ENCODE results near the gene CIT.
"Not testable (repeated sequence)": the region's sequence is repeated elsewhere in the genome, so short reads cannot be mapped to it uniquely, and the experiment has no call there.

Gene CIT

GRCh38 chr12:119744900-119745606 is 132.1 kb downstream of the CIT start:
- no peak for DNase-seq (ENCODE audit: low read depth in 2 of 2)

- no peak for DNase-seq (ENCODE audit: low read depth in 2 of 2)
These were observed 134.4 kb downstream of the CIT start for GRCh38 chr12:119742700-119743099.

- DNase-seq (ENCODE audit: low read depth in 2 of 2): no peak
These were observed 136.3 kb downstream of the CIT start for GRCh38 chr12:119740830-119741229.

- no peak for DNase-seq (ENCODE audit: low read depth in 2 of 2)
These were observed 142.0 kb downstream of the CIT start for GRCh38 chr12:119735079-119735478.

GRCh38 chr12:119730381-119730780 is 146.7 kb downstream of the CIT start:
- no peak for DNase-seq (ENCODE audit: low read depth in 2 of 2)

GRCh38 chr12:119729871-119730270 is 147.2 kb downstream of the CIT start:
- DNase-seq (ENCODE audit: low read depth in 2 of 2): no peak

- DNase-seq (ENCODE audit: low read depth in 2 of 2): no peak
These were observed 148.7 kb downstream of the CIT start for GRCh38 chr12:119728444-119728745.

GRCh38 chr12:119727600-119728443 is 149.3 kb downstream of the CIT start:
- no peak for DNase-seq (ENCODE audit: low read depth in 2 of 2)

GRCh38 chr12:119725523-119725922 is 151.6 kb downstream of the CIT start:
- DNase-seq (ENCODE audit: low read depth in 2 of 2): no peak

- DNase-seq (ENCODE audit: low read depth in 2 of 2): no peak
These were observed 155.8 kb downstream of the CIT start for GRCh38 chr12:119721306-119721705.

GRCh38 chr12:119720349-119720748 is 156.8 kb downstream of the CIT start:
- DNase-seq (ENCODE audit: low read depth in 2 of 2): no peak

- no peak for DNase-seq (ENCODE audit: low read depth in 2 of 2)
These were observed 159.0 kb downstream of the CIT start for GRCh38 chr12:119718141-119718540.

GRCh38 chr12:119715268-119715620 is 161.9 kb downstream of the CIT start:
- DNase-seq (ENCODE audit: low read depth in 2 of 2): no peak

GRCh38 chr12:119714614-119715267 is 162.4 kb downstream of the CIT start:
- DNase-seq (ENCODE audit: low read depth in 2 of 2): no peak

GRCh38 chr12:119713551-119714031 is 163.5 kb downstream of the CIT start:
- DNase-seq (ENCODE audit: low read depth in 2 of 2): no peak

GRCh38 chr12:119712721-119713120 is 164.4 kb downstream of the CIT start:
- no peak for DNase-seq (ENCODE audit: low read depth in 2 of 2)

- no peak for DNase-seq (ENCODE audit: low read depth in 2 of 2)
These were observed 165.4 kb downstream of the CIT start for GRCh38 chr12:119711693-119712092.

GRCh38 chr12:119710965-119711551 is 166.1 kb downstream of the CIT start:
- DNase-seq (ENCODE audit: low read depth in 2 of 2): no peak

GRCh38 chr12:119710374-119710964 is 166.7 kb downstream of the CIT start:
- DNase-seq (ENCODE audit: low read depth in 2 of 2): no peak

- not testable (repeated sequence) for DNase-seq (ENCODE audit: low read depth in 2 of 2)
These were observed 170.7 kb downstream of the CIT start for GRCh38 chr12:119706427-119706826.

GRCh38 chr12:119705182-119705581 is 171.9 kb downstream of the CIT start:
- DNase-seq (ENCODE audit: low read depth in 2 of 2): no peak

Measured in fibroblast of skin of left biceps (primary cell).